Epithelial cell of esophagus (primary cell): ENCODE measurements around the gene EGFR.

Source experiments
- DNase-seq: peaks from one replicate; pipeline ENCODE4 v3.0.0; 2010; ENCODE audit warnings: low read depth
- H3K4me3 ChIP-seq: 2 replicates; pipeline ENCODE4 v1.5.1; 2011; ENCODE audit warnings: mild to moderate bottlenecking, low read length, control low read depth
- TF ChIP-seq, protein P1 (sequence below): IDR thresholded peaks from 2 replicates; pipeline ENCODE4 v1.5.1; 2011; ENCODE audit warnings: low read depth, mild to moderate bottlenecking, low read length, control low read depth, inconsistent platforms; ENCODE audit not compliant: insufficient read depth; ENCODE audit errors: missing control alignments

The EGFR gene

DNA sequence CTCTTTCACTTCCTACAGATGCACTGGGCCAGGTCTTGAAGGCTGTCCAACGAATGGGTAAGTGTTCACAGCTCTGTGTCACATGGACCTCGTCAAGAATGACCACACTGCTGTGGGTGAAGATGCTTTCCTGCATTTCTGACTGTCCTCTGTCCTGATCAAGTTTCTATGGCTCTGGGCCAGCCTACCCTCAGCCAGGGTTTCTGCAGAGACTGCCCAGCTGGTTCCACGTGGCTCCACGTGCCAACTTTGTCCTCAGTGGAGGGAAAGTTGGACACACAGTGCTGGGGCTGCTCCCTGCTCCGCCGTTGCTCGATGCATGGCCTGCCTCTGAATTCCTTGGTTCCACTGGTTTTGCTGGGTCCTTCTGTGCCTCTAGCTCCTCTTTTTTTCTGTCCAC lies 152.3 kb downstream of the EGFR start:
- TF ChIP-seq, protein P1, sequence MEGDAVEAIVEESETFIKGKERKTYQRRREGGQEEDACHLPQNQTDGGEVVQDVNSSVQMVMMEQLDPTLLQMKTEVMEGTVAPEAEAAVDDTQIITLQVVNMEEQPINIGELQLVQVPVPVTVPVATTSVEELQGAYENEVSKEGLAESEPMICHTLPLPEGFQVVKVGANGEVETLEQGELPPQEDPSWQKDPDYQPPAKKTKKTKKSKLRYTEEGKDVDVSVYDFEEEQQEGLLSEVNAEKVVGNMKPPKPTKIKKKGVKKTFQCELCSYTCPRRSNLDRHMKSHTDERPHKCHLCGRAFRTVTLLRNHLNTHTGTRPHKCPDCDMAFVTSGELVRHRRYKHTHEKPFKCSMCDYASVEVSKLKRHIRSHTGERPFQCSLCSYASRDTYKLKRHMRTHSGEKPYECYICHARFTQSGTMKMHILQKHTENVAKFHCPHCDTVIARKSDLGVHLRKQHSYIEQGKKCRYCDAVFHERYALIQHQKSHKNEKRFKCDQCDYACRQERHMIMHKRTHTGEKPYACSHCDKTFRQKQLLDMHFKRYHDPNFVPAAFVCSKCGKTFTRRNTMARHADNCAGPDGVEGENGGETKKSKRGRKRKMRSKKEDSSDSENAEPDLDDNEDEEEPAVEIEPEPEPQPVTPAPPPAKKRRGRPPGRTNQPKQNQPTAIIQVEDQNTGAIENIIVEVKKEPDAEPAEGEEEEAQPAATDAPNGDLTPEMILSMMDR: no peak
- DNase-seq: no peak
- no peak overlapping the region for H3K4me3 ChIP-seq

DNA sequence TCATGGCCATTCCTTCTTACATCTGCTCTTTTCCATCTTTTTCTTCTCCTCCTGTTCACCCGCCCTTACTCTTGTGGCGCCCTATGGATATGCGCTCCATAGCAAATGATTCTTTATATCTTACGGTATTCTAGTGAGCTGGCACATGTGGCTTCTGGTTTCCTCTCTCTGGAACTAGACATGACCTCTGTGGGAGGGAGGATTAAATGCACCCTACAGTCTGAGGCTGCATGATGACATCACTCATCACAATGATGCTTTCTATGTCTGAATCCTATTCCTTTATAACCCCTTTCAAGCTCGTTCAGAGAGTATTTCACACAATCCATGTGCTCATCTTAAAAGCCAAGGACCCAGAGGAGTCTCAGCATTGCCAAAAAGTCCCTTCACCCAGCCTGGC lies 153.3 kb downstream of the EGFR start:
- TF ChIP-seq, protein P1: no peak
- no peak for DNase-seq
- H3K4me3 ChIP-seq: no peak overlapping the region

DNA sequence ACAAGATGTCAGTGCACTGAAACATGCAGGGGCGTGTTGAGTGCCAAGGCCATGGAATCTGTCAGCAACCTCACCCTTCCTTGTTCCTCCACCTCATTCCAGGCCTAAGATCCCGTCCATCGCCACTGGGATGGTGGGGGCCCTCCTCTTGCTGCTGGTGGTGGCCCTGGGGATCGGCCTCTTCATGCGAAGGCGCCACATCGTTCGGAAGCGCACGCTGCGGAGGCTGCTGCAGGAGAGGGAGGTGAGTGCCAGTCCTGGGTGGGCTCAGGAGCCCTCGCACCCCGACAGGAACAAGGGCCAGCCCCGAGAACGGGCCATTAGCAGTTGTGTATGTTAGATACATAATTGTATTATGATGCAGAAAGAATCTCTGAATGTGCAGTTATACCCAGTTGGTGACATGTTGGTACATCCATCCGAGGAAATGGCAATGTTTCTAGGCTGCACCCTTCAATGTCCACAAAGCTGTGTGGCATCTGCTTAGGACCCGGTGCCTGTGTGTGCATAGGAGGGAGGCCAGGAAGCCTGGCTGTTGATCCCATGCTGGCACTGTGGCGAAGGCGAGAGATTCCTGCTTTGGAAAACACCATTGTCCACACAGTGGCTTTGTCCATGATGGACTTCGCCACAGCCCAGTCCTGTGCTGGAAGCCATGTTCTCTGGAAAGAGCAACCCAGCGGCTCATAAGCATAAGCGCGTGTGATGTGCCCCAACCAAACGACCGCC lies 154.2 kb downstream of the EGFR start:
- no peak overlapping the region for H3K4me3 ChIP-seq
- DNase-seq: peak; percentile 40
- TF ChIP-seq, protein P1: no peak

DNA sequence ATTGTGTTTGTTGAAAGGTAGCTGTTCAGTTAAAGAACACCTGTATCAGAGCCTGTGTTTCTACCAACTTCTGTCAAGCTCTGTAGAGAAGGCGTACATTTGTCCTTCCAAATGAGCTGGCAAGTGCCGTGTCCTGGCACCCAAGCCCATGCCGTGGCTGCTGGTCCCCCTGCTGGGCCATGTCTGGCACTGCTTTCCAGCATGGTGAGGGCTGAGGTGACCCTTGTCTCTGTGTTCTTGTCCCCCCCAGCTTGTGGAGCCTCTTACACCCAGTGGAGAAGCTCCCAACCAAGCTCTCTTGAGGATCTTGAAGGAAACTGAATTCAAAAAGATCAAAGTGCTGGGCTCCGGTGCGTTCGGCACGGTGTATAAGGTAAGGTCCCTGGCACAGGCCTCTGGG lies 154.9 kb downstream of the EGFR start:
- H3K4me3 ChIP-seq: no peak overlapping the region
- DNase-seq: no peak
- TF ChIP-seq, protein P1: no peak

DNA sequence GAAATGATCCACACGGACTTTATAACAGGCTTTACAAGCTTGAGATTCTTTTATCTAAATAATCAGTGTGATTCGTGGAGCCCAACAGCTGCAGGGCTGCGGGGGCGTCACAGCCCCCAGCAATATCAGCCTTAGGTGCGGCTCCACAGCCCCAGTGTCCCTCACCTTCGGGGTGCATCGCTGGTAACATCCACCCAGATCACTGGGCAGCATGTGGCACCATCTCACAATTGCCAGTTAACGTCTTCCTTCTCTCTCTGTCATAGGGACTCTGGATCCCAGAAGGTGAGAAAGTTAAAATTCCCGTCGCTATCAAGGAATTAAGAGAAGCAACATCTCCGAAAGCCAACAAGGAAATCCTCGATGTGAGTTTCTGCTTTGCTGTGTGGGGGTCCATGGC lies 155.6 kb downstream of the EGFR start:
- no peak overlapping the region for H3K4me3 ChIP-seq
- TF ChIP-seq, protein P1: no peak
- no peak for DNase-seq

DNA sequence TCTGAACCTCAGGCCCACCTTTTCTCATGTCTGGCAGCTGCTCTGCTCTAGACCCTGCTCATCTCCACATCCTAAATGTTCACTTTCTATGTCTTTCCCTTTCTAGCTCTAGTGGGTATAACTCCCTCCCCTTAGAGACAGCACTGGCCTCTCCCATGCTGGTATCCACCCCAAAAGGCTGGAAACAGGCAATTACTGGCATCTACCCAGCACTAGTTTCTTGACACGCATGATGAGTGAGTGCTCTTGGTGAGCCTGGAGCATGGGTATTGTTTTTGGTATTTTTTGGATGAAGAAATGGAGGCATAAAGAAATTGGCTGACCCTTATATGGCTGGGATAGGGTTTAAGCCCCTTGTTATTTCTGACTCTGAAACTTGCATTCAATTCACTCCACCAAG lies 156.0 kb downstream of the EGFR start:
- no peak for DNase-seq
- H3K4me3 ChIP-seq: no peak overlapping the region
- TF ChIP-seq, protein P1: no peak

DNA sequence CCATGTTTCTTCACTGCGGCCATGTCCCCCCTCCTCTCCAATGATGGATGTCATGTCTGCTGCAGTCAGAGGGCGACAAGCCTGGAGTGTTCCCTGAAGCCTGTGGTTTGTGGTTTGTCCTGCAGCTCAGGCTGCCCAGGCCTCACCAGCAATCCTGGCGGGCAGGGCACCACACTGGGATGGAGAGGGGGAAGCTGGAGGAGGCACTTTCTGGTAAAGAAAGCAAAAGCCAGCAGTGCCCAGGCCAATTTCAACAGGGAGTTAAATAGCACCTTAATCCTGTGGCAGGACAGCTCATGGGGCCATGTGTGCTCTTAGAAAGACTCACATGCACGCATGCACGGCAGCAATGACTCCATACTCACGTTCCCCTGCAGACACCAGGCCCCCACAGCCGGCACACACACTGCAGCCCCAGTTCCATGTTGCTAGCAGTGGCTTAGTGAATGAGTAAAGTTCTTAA lies 158.3 kb downstream of the EGFR start:
- TF ChIP-seq, protein P1: no peak
- no peak overlapping the region for H3K4me3 ChIP-seq
- DNase-seq: no peak
